Stomach (tissue), 4 donors: ENCODE measurements around the gene OSM.

Experiments used
- POLR2A ChIP-seq, 4 donors: fragments of 450-650 bp; IDR thresholded peaks; one replicate each; pipeline ENCODE4 v1.6.1; 2016; ENCODE audit warnings: antibody characterized with exemption in 4 of 4, control low read depth in 2 of 4, mild to moderate bottlenecking in 1 of 4, moderate library complexity in 1 of 4
- TF ChIP-seq, protein P1 (sequence below), 7 experiments: fragments of 450-650 bp in 4 of 7; fragments of 200-600 bp in 3 of 7; sonication (generic) in 3 of 7; IDR thresholded peaks; one replicate each; pipeline ENCODE4 v1.5.1; 2016 to 2019; ENCODE audit warnings: antibody characterized with exemption in 7 of 7, control low read depth in 2 of 7, mild to moderate bottlenecking in 1 of 7

DNA sequence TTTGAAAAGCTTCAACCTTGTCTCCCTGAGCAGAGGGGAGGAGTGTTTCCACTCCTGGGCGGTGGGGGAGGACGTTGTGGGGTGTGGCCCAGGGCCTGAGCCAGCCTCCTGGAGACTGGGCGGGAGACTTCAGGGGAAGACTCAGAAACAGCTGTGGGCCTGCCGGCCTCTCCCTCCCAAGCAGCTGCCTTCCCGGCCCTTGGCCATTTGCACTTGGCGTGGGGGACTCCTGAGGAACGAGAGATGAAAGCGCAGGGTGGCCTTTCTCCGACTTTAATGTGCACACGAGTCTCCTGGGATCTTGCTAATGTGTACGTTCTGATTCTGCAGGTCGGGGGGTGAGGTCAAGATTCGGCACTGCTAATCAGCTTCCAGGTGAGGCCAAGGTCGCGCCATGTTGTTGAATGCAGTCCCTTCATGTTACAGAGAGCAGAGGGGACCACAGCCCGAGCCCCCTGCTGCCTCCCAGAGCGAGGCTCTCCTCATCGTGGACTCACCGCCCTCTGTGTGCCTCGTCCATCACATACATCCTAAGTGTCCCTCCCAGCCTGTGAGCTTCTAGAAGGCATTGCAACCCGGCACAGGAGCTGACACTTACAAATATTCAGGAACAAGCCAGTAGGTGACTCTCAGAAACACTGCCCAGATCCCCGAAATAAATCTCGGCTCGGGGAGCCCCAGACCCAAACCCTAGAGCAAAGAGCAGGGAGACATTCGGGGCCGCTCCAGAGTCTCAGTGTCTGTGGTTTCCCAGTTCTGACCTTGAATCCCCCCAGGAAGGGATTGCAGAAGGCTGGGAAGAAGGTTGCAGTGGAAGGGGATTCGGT, 27.8 kb downstream of the OSM start:
- TF ChIP-seq, protein P1, sequence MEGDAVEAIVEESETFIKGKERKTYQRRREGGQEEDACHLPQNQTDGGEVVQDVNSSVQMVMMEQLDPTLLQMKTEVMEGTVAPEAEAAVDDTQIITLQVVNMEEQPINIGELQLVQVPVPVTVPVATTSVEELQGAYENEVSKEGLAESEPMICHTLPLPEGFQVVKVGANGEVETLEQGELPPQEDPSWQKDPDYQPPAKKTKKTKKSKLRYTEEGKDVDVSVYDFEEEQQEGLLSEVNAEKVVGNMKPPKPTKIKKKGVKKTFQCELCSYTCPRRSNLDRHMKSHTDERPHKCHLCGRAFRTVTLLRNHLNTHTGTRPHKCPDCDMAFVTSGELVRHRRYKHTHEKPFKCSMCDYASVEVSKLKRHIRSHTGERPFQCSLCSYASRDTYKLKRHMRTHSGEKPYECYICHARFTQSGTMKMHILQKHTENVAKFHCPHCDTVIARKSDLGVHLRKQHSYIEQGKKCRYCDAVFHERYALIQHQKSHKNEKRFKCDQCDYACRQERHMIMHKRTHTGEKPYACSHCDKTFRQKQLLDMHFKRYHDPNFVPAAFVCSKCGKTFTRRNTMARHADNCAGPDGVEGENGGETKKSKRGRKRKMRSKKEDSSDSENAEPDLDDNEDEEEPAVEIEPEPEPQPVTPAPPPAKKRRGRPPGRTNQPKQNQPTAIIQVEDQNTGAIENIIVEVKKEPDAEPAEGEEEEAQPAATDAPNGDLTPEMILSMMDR (IDR thresholded peaks at IDR 0.05), result no peak
- TF ChIP-seq POLR2A (IDR thresholded peaks at IDR 0.05), result no peak
